Gastroesophageal sphincter (tissue), 4 donors: ENCODE results near the gene GABRG3. TPM values are rescaled to one million over a fixed set of nuclear protein-coding genes. Genes with fewer than 3 reads are reported as not detected.

Experiments used
- ATAC-seq: fragments of 150-250 bp; one replicate; pipeline ENCODE4 v1.9.1; 2016; ENCODE audit warnings: mild to moderate bottlenecking, moderate library complexity
- H3K27ac ChIP-seq, 4 donors: fragments of 200-600 bp; sonication (generic) in 3 of 4; 1 replicate in 3 of 4; 2 replicates in 1 of 4; pipeline ENCODE4 v1.5.1; 2016 to 2019
- H3K27me3 ChIP-seq: fragments of 200-600 bp; sonication (generic); one replicate; pipeline ENCODE4 v1.5.1; 2019
- H3K36me3 ChIP-seq, 2 donors: fragments of 200-600 bp; sonication (generic); one replicate each; pipeline ENCODE4 v1.5.1; 2019; ENCODE audit warnings: control low read depth in 1 of 2
- H3K4me1 ChIP-seq, 3 donors: fragments of 200-600 bp; sonication (generic); 1 replicate in 2 of 3; 2 replicates in 1 of 3; pipeline ENCODE4 v1.5.1; 2016 to 2019; ENCODE audit warnings: control low read depth in 2 of 3
- H3K4me3 ChIP-seq, 2 donors: fragments of 200-600 bp; sonication (generic); one replicate each; pipeline ENCODE4 v1.5.1; 2019; ENCODE audit warnings: mild to moderate bottlenecking in 1 of 2, moderate library complexity in 1 of 2
- H3K9me3 ChIP-seq, 3 donors: fragments of 200-600 bp; sonication (generic); one replicate each; pipeline ENCODE4 v1.5.1; 2017 to 2019; ENCODE audit warnings: control low read depth in 2 of 3
- CTCF ChIP-seq, 4 experiments: fragments of 200-600 bp in 2 of 4; fragments of 450-650 bp in 2 of 4; sonication (generic) in 1 of 4; IDR thresholded peaks; one replicate each; pipeline ENCODE4 v1.5.1; 2017 to 2019; ENCODE audit warnings: antibody characterized with exemption in 4 of 4, mild to moderate bottlenecking in 2 of 4, moderate library complexity in 2 of 4
- EP300 ChIP-seq: sonication (generic); formaldehyde crosslinking; IDR thresholded peaks from one replicate; pipeline ENCODE4 v1.6.1; 2017; ENCODE audit warnings: antibody characterized with exemption, mild to moderate bottlenecking
- POLR2A ChIP-seq, 2 donors: fragments of 450-650 bp; IDR thresholded peaks; one replicate each; pipeline ENCODE4 v1.6.1; 2017; ENCODE audit warnings: antibody characterized with exemption in 2 of 2, mild to moderate bottlenecking in 2 of 2, moderate library complexity in 1 of 2
- POLR2AphosphoS5 ChIP-seq: sonication (generic); formaldehyde crosslinking; IDR thresholded peaks from one replicate; pipeline ENCODE4 v1.6.1; 2017; ENCODE audit warnings: antibody characterized with exemption
- WGBS, 2 donors: methylation state at CpG; one replicate each; pipeline ENCODE4 v1.1.5; 2018; ENCODE audit warnings: low coverage in 1 of 2; 5-methylcytosine and 5-hydroxymethylcytosine counted together
- total RNA-seq, 4 donors: library from RNA; depleted of rRNA; stranded (reverse); fragments of >200 nt; gene quantifications; one replicate each; pipeline ENCODE4 v1.1.0, GENCODE V29; 2016

The GABRG3 gene
- total RNA-seq, 4 donors from 2014 or later = under 0.01 to 0.04 TPM; not detected in 2

GRCh38 chr15:26934848-26935247, 36.1 kb upstream of the GABRG3 start:
- no peak for ATAC-seq
- 77 to 92% methylated on average over 5 to 6 of the region's 6 CpGs for WGBS, 2 donors
- no peaks in the 10 kb centered on the region for H3K9me3 ChIP-seq

GRCh38 chr15:26935322-26935721, 35.7 kb upstream of the GABRG3 start:
- TF ChIP-seq EP300 (no peak), POLR2A (IDR thresholded peaks at IDR 0.05) (no peak), POLR2AphosphoS5 (no peak), CTCF (IDR thresholded peaks at IDR 0.05) (no peak)
- ATAC-seq = no peak
- Histone ChIP-seq H3K4me1 (no peaks in the 10 kb centered on the region), H3K4me3 (no peak overlapping the region), H3K27ac (no peak overlapping the region), H3K36me3 (peaks cover 0 to 19% of the 10 kb centered on the region in 2 donors), H3K27me3 (no peaks in the 10 kb centered on the region), H3K9me3 (no peaks in the 10 kb centered on the region)
- WGBS, 2 donors = 85 to 86% methylated on average over 7 of the region's 12 CpGs

More at GRCh38 chr15:26934848-26935247, 36.1 kb upstream of the GABRG3 start:
- Histone ChIP-seq H3K36me3 (peaks cover 0 to 19% of the 10 kb centered on the region in 2 donors), H3K4me3 (no peak overlapping the region), H3K27me3 (no peaks in the 10 kb centered on the region), H3K4me1 (no peaks in the 10 kb centered on the region), H3K27ac (no peak overlapping the region)
- no peak for TF ChIP-seq POLR2A (IDR thresholded peaks at IDR 0.05)
- no peak for TF ChIP-seq CTCF (IDR thresholded peaks at IDR 0.05)
- no peak for TF ChIP-seq EP300
- TF ChIP-seq POLR2AphosphoS5 = no peak

GRCh38 chr15:26936502-26936901, 34.5 kb upstream of the GABRG3 start:
- Histone ChIP-seq H3K4me1 (no peaks in the 10 kb centered on the region), H3K36me3 (peaks cover 0 to 19% of the 10 kb centered on the region in 2 donors), H3K27ac (no peak overlapping the region), H3K4me3 (no peak overlapping the region), H3K9me3 (no peaks in the 10 kb centered on the region), H3K27me3 (no peaks in the 10 kb centered on the region)
- no peak for TF ChIP-seq POLR2A (IDR thresholded peaks at IDR 0.05)
- TF ChIP-seq CTCF (IDR thresholded peaks at IDR 0.05) = no peak
- no peak for TF ChIP-seq EP300
- TF ChIP-seq POLR2AphosphoS5 = no peak
- no peak for ATAC-seq
- WGBS, 2 donors = no CpG with 5 or more reads among the region's 5 CpGs

- no peak for ATAC-seq
- no peak overlapping the region for H3K27ac ChIP-seq
- H3K9me3 ChIP-seq = no peaks in the 10 kb centered on the region
- H3K36me3 ChIP-seq = peaks cover 0 to 19% of the 10 kb centered on the region in 2 donors
- TF ChIP-seq POLR2AphosphoS5 (no peak), EP300 (no peak), POLR2A (IDR thresholded peaks at IDR 0.05) (no peak), CTCF (IDR thresholded peaks at IDR 0.05) (no peak)
- no peak overlapping the region for H3K4me3 ChIP-seq
- 60% methylated on average over 1 of the region's 13 CpGs; no CpG with 5 or more reads in 1 of the 2 donors for WGBS, 2 donors
- no peaks in the 10 kb centered on the region for H3K4me1 ChIP-seq
- H3K27me3 ChIP-seq = no peaks in the 10 kb centered on the region
Observed at GRCh38 chr15:26937134-26937533, 33.8 kb upstream of the GABRG3 start.

- no peaks in the 10 kb centered on the region for H3K27me3 ChIP-seq
- no peaks in the 10 kb centered on the region for H3K4me1 ChIP-seq
- peaks cover 0 to 34% of the 10 kb centered on the region in 2 donors for H3K36me3 ChIP-seq
- H3K27ac ChIP-seq = no peak overlapping the region
- no peak for TF ChIP-seq POLR2AphosphoS5
- no peak for TF ChIP-seq POLR2A (IDR thresholded peaks at IDR 0.05)
- no peak for TF ChIP-seq CTCF (IDR thresholded peaks at IDR 0.05)
- no peak for TF ChIP-seq EP300
- 89 to 90% methylated on average over 3 of the region's 5 CpGs for WGBS, 2 donors
- H3K4me3 ChIP-seq = no peak overlapping the region
- no peak for ATAC-seq
- H3K9me3 ChIP-seq = no peaks in the 10 kb centered on the region
Observed at GRCh38 chr15:26939398-26939797, 31.6 kb upstream of the GABRG3 start.
